HG02763 (cell line): ENCODE results near the gene HAUS8.

Experiments used
- ATAC-seq: cut with Tn5 transposase; IDR thresholded peaks from one replicate; pipeline ENCODE4 v1.9.1; 2021; ENCODE audit warnings: mild to moderate bottlenecking, moderate library complexity; ENCODE audit not compliant: unreplicated experiment

The HAUS8 gene

DNA sequence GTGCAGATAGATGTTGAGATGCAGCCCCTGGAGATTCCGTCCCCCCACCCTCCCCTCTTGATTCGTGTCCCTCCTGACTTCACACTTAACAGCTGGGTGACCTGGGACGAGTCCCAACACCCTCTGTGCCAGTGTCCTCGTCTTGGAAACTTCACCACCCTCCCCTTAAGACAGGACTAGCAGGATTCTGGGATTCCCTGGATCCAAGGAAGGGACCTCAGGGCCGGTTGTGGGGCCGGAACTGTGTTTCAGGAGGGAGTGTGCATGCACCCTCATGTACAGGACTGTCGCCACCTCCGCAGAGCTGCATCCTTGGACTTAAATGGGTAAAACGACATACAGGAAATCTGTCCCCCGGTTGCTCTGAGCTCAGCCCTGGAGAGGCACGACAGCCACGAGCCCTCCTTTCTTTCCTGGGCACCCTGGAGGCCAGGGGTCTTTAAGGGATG, 1.3 kb upstream of the HAUS8 start:
- no peak for ATAC-seq

- ATAC-seq, result no peak
Observed at GRCh38 chr19:17075864-17076542, 751 bp upstream of the HAUS8 start.

- no peak for ATAC-seq
Observed at GRCh38 chr19:17074634-17075034, 618 bp downstream of the HAUS8 start.

DNA sequence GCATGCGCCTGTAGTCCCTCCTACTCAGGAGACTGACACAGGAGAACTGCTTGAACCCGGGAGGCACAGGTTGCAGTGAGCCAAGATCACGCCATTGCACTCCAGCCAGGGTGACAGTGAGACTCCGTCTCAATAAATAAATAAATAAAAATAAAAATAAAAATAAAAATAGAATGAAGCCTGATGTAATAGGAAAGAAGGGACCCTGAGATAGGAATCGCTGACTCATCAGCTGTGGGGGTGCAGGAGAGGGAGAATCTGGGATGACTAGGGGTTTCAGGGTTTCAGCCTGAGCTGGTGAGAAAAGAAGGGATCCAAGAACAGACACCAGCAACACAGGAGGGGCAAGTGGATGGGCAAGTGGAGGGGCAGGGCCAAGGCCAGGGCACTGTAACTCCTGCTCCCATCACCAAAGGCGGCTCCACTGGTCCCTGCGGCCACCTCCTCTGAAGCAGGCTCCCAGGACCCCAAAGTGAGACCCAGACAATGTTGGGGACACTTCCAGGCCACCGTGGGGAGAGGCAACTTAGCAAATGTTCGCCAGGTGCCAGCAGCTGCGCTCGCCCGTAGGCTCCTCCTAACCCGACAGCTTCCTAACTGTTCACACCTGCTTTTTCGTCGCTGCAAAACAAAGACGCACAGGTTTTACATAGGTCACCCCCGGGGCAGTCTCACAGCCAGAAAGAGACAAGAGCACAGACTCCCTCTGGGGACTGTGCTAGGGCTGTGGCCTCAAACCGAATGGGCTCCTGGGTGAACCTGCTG, 1.2 kb downstream of the HAUS8 start:
- ATAC-seq, result no peak

DNA sequence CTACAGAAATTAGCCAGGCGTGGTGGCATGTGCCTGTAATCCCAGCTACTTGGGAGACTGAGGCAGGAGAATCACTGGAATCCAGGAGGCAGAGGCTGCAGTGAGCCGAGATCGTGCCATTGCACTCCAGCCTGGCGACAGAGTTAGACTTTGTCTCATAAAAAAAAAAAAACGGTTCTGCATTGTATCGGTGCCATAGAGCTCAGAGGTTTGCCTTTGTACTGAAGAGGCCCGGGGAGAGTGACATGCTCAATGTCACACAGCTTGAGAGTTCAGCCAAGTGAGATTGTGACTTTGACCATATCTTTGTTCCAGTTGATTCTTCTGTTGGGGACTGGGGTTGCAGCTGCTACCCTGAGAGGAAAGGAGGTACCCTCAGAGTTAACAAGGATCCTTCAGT, 4.3 kb downstream of the HAUS8 start:
- ATAC-seq, result no peak

- no peak for ATAC-seq
Observed at GRCh38 chr19:17070421-17070820, 4.8 kb downstream of the HAUS8 start.

DNA sequence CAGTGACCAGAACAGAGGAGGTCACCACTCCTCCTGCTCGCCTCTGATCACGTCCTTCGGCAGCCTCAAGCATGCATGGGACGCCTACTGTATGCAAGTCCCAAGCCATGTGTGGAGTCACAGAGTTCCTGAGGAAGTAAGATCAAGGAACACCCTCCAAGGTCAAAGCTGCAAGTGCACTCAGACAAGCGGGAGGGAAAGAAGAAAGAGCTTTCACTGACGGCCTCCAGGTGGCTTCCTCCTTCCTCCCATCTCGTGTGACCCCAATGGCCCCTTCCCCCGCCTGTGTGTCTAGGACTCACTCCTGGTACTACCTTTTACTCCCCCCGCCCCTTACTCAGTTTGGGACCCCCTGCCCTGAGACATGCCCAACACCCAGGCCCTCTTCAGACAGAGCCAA, 6.1 kb downstream of the HAUS8 start:
- no peak for ATAC-seq

DNA sequence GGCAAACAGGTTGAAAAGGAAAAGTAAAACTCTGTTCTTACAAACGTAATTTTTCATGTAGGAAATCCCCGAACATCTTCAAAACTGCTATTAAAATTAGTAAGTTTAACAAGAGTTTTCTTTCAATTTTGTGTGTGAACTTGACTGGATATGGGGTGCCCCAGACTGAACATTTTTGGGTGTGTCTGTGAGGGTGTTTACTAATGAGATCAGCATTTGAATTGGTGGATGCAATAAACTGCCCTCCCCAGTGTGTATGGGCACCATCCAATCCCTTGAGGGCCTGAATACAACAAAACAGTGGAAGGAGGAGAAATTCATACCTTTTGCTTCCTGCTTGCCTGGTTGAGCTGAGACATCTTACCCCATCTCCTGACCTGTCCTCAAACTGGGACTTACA, 11.8 kb downstream of the HAUS8 start:
- ATAC-seq, result no peak

GRCh38 chr19:17061691-17062090, 13.6 kb downstream of the HAUS8 start:
- no peak for ATAC-seq

- ATAC-seq, result no peak
Observed at GRCh38 chr19:17061205-17061604, 14.0 kb downstream of the HAUS8 start.

DNA sequence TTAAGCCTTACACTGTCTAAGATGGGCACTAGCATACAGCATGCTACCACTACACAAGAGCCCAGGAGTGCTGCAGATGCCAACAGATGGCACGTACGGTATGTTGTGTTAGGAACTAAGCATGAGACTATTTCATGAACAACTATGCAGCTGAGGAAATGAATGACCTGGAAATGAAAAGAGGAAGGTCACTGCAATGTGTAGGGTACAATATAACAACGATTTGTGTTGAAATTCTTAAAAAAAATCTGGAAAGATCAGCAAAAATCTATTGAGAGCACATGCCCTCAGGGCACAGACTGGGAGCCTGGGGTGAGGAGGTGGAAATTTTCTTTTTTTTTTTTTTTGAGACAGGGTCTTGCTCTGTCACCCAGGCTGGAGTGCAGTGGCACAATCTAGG, 14.4 kb downstream of the HAUS8 start:
- ATAC-seq, result no peak

GRCh38 chr19:17058236-17058635, 17.0 kb downstream of the HAUS8 start:
- ATAC-seq, result no peak

DNA sequence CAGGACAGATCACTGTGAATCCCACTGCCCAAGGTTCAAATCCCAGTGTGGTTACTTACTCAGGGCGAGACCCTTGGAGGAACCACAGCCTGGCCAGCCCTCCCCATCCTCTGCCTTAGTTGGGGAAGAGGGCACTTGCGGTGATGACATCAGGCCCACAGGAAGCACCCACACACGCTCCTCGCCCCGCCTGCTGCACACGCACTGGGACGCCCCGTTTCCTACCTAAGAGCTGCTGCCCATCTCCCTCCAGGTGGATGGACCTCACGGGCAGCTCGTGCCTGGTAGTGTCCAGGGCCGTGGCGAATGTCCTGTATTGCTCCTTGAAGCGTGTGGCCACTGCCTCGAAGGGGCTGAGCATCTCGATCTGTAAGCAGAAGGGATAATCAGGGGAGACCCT, 19.6 kb downstream of the HAUS8 start:
- no peak for ATAC-seq

DNA sequence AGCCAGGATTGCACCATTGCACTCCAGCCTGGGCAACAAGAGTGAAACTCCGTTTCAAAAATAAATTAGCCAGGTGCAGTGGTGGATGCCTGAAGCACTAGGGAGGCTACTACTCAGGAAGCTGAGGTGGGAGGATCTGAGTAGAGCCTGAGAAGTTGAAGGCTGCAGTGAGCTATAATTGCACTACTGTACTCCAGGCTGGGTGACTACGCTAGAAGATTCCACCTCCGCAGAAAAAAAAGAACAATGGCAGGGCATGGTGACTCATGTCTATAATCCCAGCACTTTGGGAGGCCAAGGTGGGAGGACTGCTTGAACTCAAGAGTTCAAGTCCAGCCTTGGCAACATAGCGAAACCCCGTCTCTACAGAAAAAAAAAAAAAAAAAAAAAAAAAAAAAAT, 20.5 kb downstream of the HAUS8 start:
- no peak for ATAC-seq

GRCh38 chr19:17052439-17052838, 22.8 kb downstream of the HAUS8 start:
- ATAC-seq, result no peak

DNA sequence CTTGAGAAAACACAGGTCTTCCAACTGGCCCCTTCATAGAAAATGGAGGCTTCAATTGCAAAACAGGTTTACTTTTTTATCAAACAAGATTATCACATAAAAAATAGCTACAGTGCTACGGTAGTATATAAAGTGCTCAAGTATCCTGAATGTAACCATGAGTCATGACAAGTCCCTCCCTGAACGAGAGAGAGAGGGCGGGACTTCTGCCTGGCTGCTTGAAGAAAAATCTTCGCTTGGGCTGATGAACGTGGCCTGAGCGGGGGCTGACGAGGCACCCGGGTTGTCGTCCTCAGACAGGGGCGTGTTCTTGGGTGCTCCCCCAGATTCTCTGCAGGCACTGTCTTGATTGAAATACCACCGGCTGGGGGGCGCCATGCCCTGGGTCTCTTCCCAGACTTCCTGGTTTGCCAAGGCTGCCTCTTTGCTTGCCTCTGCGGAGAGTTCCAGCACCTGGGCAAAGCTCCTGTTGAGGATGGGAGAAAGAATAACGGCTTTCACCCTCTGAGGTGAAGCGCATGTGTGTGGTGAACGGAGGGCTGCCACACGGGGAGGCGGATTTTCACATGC, 25.5 kb downstream of the HAUS8 start:
- no peak for ATAC-seq

DNA sequence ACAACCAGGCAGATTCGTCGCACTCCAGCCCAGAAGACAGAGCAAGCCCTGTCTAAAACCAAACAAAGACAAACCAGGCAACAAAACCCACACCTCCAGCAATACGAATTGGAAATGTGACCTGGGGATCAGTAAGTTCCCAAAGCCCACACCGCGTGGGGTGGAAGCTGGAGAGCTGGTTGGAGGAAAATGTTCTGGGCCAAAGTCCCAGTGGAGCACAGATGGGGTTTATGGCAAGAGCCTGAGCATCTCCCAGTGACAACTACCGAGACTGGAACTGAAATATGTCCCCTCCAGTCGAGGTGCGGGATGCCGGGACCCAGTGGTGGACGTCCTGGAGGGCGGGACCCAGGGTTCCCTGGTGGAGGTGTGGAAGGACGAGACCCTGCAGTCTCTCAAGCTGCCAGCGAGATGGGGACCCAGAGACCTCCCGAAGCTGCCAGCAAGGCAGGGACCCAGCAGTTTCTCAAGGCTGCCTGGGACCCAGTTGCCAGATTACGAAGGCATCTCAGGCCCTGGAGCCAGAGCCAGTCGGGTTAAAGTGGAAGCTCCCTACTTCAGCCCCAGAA, 26.3 kb downstream of the HAUS8 start:
- no peak for ATAC-seq

DNA sequence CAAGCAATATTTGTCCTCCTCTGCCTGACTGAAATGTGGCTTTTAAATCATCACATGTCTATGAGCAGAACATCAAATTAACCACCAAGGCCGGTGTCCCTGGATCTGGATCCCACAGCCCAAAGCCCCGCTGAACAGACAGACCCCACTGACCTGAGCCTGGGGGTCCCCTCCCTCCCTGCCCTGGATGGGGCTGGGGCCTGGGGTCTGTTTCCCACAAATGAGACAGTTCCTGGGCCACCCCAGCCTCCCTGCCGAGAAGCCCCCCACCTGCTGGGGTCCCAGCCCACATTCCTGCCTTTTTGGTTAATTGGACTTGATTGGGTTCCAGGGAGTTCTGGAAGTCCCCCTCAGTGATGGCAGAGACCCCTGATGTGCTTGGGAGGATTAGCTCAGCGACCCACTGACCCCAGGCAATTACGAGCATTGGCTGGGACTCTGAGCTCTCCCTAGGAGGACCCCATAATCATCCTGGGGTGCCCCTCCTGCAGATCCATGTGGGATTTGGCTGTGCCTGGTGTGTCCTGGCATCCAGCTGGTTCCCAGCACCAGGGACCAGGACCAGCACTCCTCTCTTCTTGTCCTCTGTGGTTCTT, 29.2 kb downstream of the HAUS8 start:
- no peak for ATAC-seq

- no peak for ATAC-seq
Observed at GRCh38 chr19:17043744-17044143, 31.5 kb downstream of the HAUS8 start.

DNA sequence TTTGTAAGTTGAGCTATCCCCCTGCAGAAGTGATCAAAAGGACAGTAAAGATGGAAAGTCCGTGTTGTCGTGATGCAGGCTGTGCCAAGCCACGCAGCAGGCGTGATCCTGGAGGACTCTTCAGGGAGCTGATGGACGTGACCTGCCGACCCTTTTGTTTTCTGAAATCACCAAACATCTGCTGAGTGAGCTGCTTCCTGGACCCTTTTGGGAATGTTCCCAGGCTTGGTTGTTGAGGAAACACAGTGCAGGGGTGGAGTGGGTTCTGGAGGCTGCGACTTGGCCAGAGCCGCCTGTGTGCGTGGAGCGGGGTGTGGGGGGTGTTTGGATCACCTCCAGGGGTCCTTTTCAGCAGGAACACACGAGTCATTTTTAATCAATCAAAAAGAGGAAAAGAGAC, 33.3 kb downstream of the HAUS8 start:
- ATAC-seq, result no peak

DNA sequence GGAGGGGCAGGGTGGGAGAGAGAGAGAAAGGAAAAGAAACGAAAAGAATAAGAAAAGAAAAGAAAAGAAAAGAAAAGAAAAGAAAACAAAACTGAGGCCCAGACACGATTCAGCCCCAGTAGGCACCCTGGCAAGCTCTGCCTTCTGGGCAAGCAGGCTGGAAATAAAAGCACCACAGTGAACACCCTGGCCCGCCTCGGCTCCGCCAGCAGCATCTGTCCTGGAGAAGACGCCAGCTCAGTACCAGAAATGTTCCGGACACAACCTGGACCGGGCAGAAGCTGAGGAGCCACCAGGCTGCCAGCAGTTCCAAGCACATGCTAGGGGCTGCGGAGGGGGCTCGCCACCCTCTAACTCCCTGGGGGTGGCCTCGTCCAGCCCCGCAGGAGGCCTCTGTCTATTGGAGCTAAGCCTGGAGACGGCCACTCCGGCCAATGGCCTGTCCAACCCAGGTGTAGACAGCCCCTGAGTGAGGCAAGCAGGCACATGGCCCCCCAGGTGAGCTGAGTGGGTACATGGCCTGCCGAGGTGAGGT, 37.2 kb downstream of the HAUS8 start:
- no peak for ATAC-seq
